D721Med (cell line): ENCODE measurements around the gene TTC36.

Experiments
- DNase-seq: peaks from one replicate; pipeline ENCODE4 v3.0.0; 2011; ENCODE audit warnings: low spot score; ENCODE audit not compliant: insufficient read length
- FAIRE-seq: peaks from 2 replicates; lab custom pipeline; 2011; peaks lifted over from hg19 to GRCh38; lab: Jason Lieb, UNC
- CTCF ChIP-seq: IDR thresholded peaks from 2 replicates; pipeline ENCODE4 v1.5.1; 2012; ENCODE audit warnings: mild to moderate bottlenecking, control low read depth; ENCODE audit not compliant: insufficient read depth; ENCODE audit errors: missing control alignments

TTC36 gene

GRCh38 chr11:118526688-118527087 lies 586 bp upstream of the TTC36 start:
- no peak for TF ChIP-seq CTCF
- FAIRE-seq (no peak), DNase-seq (no peak)

GRCh38 chr11:118528511-118528910 lies 1.2 kb downstream of the TTC36 start:
- no peak for TF ChIP-seq CTCF
- FAIRE-seq (no peak), DNase-seq (no peak)

GRCh38 chr11:118529584-118530175 lies 2.4 kb downstream of the TTC36 start:
- TF ChIP-seq CTCF = no peak
- no peak for DNase-seq
- no peak for FAIRE-seq

- TF ChIP-seq CTCF = no peak
- no peak for DNase-seq
- no peak for FAIRE-seq
Observed at GRCh38 chr11:118530180-118530682, 3.0 kb downstream of the TTC36 start.

- DNase-seq = peak; percentile 96
- TF ChIP-seq CTCF = no peak
- FAIRE-seq = no peak
Observed at GRCh38 chr11:118530683-118531596, 3.7 kb downstream of the TTC36 start, which contains the start of gene TMEM25. Gene TMEM25 (plus strand): TSS chr11:118531192. CDS start chr11:118531802, 610 bp downstream.

GRCh38 chr11:118531597-118532084 lies 4.4 kb downstream of the TTC36 start:
- no peak for DNase-seq
- no peak for FAIRE-seq
- no peak for TF ChIP-seq CTCF

- TF ChIP-seq CTCF = no peak
- FAIRE-seq = no peak
- DNase-seq = no peak
Observed at GRCh38 chr11:118532091-118532490, 4.8 kb downstream of the TTC36 start.
